ENCODE data around the gene FECH.

DNA sequence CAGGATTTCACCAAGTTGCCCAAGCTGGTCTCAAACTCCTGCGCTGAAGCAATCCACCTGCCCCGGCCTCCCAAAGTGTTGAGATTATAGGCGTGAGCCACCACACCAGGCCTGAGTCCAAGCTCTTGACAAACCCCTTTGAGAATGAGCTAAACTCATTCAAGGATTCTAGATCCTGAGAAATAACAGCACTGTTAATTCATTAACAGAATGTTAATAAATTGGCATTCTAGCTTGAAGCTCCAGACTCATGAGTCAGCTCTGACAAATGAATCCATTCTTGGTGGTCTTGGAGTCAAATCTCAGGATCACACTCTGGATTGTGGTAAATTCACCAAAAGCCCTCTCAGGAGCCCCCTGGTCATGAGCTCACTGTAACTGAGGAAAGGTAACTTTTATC is 33.4 kb upstream of the FECH start:
- no peak for TF ChIP-seq POLR2AphosphoS5 (IDR thresholded peaks at IDR 0.05; ENCODE audit: borderline replicate concordance, low read depth, low read length)
- TF ChIP-seq EZH2 (IDR thresholded peaks at IDR 0.05), result no peak
- TF ChIP-seq FOXP2 (optimal IDR thresholded peaks at IDR 0.05; ENCODE audit: control extremely low read depth, extremely low read length, insufficient read depth), result no peak
